Fibroblast of the conjunctiva (primary cell): ENCODE measurements around the gene ANKFY1.
"Not testable (repeated sequence)": the region's sequence is repeated elsewhere in the genome, so short reads cannot be mapped to it uniquely, and the experiment has no call there.

Experiments used
- DNase-seq: peaks from one replicate; pipeline ENCODE4 v3.0.0-alpha.2; 2010; ENCODE audit warnings: low read depth

Gene ANKFY1

GRCh38 chr17:4215882-4216570, 47.8 kb downstream of the ANKFY1 start:
- DNase-seq, result no peak

- DNase-seq, result no peak
These were observed 49.6 kb downstream of the ANKFY1 start for GRCh38 chr17:4214157-4214556.

- DNase-seq, result no peak
These were observed 54.2 kb downstream of the ANKFY1 start for GRCh38 chr17:4209611-4210010.

GRCh38 chr17:4208238-4208637, 55.5 kb downstream of the ANKFY1 start:
- DNase-seq, result peak; percentile 75

DNA sequence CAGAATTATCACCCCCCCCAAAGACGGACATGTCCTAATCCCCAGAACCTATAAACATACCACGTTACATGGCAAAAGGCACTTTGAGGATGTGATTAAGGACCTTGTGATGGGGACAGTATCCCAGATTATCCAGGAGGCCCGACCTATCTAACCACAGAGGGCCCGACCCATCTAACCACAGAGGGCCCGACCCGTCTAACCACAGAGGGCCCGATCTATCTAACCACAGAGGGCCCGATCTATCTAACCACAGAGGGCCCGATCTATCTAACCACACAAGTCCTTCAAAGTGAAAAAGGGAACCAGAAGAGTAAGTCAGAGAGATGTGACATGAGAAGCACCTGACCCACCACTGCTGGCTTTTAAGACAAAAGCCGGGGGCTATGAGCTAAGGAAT, 56.8 kb downstream of the ANKFY1 start:
- no peak for DNase-seq

GRCh38 chr17:4205917-4206316, 57.9 kb downstream of the ANKFY1 start:
- no peak for DNase-seq

- DNase-seq, result peak; percentile 97
These were observed 59.0 kb downstream of the ANKFY1 start for GRCh38 chr17:4204710-4205173.

- DNase-seq, result no peak
These were observed 59.6 kb downstream of the ANKFY1 start for GRCh38 chr17:4204190-4204589.

GRCh38 chr17:4201226-4201625, 62.6 kb downstream of the ANKFY1 start:
- no peak for DNase-seq

GRCh38 chr17:4199818-4200402, 63.9 kb downstream of the ANKFY1 start:
- no peak for DNase-seq

DNA sequence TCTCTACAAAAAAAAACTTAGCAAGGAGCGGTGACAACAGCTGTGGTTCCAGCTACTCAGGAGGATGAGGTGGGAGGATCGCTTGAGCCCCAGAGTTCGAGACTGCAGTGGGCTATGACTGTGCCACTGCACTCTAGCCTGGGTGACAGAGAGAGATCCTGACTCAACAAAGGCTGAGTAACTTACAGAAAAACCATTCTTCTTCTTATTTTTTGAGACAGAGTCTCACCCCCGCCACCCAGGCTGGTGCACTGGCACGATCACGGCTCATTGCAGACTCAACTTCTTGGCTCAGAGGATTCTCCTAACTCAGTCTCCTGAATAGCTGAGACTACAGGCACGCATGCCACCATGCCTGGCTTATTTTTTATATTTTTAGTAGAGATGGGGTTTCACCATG, 64.8 kb downstream of the ANKFY1 start:
- no peak for DNase-seq

DNA sequence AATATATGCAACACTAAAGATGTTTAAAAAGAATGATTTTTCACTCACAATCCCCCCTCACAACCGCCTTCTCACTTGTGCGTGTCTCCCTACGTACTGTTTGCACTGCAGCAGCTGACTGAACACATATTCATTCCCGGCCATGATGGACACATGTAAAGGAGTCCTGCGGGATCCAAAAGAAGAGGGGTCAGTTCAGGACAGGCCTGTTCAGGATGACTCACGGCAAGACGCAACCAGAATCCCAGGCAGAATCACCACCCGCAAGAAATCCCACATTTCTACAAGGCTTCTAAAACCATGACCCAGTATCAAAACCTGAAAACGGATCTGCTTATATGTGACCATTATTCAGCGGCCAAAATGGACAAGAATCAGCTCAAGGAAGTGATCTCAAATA, 68.5 kb downstream of the ANKFY1 start:
- peak; percentile 29 for DNase-seq

DNA sequence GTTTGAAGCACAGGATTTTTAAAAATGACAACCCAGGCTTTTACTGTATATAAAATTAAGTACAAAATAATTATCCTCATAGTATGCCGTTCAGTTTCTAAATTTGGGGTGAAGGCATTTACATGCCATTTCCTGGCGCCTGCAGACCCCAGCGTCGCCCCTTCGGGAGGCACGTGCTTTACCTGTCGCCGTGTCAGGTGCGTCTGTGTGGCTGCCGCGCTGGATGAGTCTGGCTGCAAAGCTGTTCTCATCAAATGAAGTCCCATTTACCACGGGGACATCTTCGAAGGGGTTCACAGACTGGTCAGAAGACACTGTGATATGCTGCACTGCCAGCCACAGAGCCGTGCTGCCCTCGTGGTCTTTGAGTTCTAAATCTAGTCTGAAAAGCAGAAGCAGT, 69.0 kb downstream of the ANKFY1 start:
- no peak for DNase-seq

- not testable (repeated sequence) for DNase-seq
These were observed 73.0 kb downstream of the ANKFY1 start for GRCh38 chr17:4190791-4191190.

GRCh38 chr17:4189280-4189679, 74.5 kb downstream of the ANKFY1 start:
- DNase-seq, result no peak

DNA sequence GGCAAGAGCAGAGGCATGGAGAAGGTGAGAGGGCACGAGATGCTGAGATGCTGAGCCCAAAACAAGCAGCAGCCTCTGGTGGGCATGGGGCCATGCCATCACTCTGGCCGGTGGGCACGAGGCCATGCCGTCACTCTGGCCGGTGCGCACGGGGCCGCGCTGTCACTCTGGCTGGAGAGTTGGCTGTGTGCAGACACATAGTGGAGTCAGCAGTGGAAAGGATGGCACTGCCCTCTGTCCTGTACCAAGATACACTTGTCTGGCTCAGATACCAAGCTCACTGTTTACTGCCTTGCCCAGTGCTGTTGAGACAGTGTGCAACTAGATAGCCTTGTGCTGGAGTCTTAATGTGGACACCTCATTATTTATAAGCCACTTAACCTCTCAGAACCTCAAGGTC, 75.7 kb downstream of the ANKFY1 start:
- no peak for DNase-seq

- no peak for DNase-seq
These were observed 76.7 kb downstream of the ANKFY1 start for GRCh38 chr17:4187076-4187475.

DNA sequence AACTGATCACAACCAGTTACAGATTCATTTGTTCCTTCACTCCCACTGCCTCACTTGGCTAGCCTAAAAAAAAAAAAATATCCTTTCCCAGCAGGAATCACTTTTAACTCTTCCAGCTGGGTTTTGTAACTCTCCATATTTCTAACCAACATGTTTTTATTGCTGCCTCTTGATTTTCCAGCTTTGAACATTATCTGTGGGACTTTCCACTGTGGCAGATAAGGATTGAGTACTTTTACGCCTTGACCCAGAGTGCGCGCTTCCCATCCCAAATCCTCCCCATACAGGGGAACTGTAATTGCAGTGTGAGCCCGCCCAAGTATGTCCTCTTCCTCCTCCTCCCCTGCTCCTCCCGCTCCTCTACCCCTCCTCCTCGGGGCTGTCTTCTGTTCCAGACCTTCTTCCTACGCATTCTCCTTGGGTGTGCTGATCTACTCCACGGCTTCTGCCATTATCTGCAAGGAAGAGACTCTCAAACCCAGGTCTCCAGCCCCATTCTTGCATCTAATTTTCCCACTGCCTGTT, 77.4 kb downstream of the ANKFY1 start:
- DNase-seq, result no peak

DNA sequence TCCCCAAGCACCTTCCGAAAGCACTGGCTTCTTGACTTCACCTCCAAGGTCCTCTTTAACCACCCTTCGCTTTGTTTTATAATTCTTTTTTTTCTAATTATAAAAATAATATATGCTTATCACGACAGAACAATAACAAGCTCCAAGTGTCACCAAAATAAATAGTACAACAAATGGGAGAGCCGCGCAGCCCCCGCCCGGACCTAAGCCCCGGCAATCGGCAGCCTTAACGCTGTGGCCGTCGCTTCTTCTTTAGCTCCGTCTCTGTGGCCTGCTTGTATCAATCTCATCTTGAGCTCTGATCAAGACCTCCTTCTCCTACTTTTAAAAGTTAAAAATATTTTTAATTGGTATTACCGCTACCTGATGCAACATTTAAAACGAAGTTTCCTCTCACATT, 78.1 kb downstream of the ANKFY1 start:
- no peak for DNase-seq

DNA sequence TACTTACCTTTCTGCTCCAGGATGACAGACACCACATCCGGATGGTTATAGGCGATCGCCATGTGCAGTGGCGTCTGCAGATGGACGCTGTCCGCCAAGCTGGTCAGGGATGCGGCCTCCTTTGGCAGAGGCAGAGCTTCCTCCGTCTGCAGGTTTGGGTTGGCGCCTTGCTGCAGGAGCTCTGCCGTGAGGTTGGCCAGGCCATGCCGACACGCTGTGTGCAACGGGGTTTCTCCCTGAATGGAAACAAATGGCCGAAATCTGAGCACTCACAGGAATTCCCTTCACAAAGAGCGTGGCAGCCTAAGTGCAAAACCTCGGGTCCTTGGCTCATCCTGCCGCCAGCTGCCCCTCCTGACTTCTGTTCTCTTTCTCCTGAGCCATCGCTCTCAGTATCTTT, 79.0 kb downstream of the ANKFY1 start:
- no peak for DNase-seq

DNA sequence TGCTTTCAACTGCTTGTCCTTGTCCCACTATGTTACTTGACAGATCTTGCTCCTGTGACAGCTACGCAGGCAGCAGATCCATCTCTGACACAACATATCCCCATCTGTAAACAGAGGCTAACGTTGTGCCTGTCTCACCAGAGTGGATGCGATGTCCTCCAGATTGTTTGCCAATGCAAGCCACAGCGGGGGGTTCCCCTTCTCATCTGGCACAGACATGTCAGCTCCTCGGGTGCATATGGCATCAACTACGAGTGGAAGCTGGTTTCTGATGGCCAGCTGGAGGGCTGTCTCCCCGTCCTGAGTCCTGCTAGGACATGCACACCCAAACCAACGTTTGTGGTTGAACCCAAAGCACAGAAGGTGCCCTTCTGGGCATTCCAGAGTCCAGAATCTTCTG, 81.7 kb downstream of the ANKFY1 start:
- no peak for DNase-seq

DNA sequence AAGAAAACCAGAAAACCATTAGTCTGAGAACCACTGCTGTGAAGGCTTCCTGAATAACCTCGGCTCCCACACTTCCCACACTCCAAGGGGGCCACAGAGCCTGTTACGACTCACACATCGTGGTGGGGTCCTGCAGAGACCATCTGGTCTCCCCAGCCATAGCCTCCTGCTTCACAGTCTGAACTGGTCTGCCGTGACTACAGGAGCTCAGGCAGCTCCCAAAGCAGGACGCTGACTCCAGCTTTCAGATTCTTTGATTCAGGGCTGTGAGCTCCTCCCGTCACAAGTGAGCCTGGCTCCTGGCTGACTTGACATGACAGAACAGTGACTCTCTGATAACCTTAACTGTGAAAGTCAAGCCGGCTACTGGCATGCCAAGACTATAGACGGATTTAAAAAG, 83.0 kb downstream of the ANKFY1 start:
- no peak for DNase-seq

DNA sequence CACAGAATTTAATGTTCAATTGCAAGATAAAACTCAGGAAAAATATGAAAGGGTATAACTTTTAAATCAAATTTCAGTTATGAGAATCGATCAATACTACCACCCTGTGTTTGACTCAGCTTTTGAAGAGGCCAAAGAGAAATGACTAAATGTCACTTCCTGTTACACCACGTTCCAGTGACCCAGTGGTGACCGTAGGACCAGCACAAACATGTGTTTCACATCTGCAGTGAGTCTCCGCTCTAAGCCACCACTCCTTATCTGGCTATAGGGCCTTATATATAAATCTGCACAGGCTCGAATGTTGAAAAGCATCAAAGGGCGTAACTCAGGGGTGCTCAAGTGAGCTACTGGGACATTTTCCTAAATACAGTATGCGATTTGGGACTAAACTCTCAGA, 84.7 kb downstream of the ANKFY1 start:
- no peak for DNase-seq

GRCh38 chr17:4178651-4179050, 85.1 kb downstream of the ANKFY1 start:
- DNase-seq, result no peak
